Panc1 (cell line): Measurements from ENCODE around the gene SLFN11. TPM values are rescaled to one million over a fixed set of nuclear protein-coding genes. Genes with fewer than 3 reads are reported as not detected.

Experiments
- ATAC-seq: fragments of 200-7000 bp; cut with Tn5 transposase; 2 replicates; pipeline ENCODE4 v1.9.1; 2020; ENCODE audit warnings: mild to moderate bottlenecking, moderate library complexity
- BruUV-seq: library from RNA; stranded (reverse); fragments of 400-500 nt; replicated peaks from 2 replicates; lab custom pipeline; 2021; lab: Mats Ljungman, UMichigan
- CTCF ChIA-PET: fragments of 300-600 bp; sonication (Branson Sonifier 250); formaldehyde crosslinking; loops from one replicate; lab custom pipeline; 2022; ENCODE audit warnings: antibody characterized with exemption; lab: Charles Lee
- POLR2A ChIA-PET: fragments of 300-600 bp; sonication (Branson Sonifier 250); formaldehyde crosslinking; loops from one replicate; lab custom pipeline; 2022; ENCODE audit warnings: antibody characterized with exemption; lab: Charles Lee
- DNase-seq: peaks from one replicate; pipeline ENCODE4 v3.0.0-alpha.2; 2010; ENCODE audit warnings: low read depth, low spot score
- H3K27ac ChIP-seq: 2 replicates; pipeline ENCODE4 v1.5.1; 2011; ENCODE audit warnings: mild to moderate bottlenecking, low read length, inconsistent platforms
- H3K27me3 ChIP-seq: fragments of 200-500 bp; sonication (Bioruptor generic); 2 replicates; pipeline ENCODE4 v1.6.0; 2014; ENCODE audit warnings: low read length, inconsistent platforms; ENCODE audit not compliant: control insufficient read depth, insufficient read depth
- H3K36me3 ChIP-seq: fragments of 200-500 bp; sonication (Bioruptor generic); 2 replicates; pipeline ENCODE4 v1.5.1; 2014; ENCODE audit warnings: inconsistent platforms, mild to moderate bottlenecking, low read length, moderate library complexity; ENCODE audit not compliant: control insufficient read depth, insufficient read depth
- H3K4me1 ChIP-seq: 2 replicates; pipeline ENCODE4 v1.5.1; 2011; ENCODE audit warnings: inconsistent platforms, mild to moderate bottlenecking, low read length, moderate library complexity; ENCODE audit not compliant: control insufficient read depth, insufficient read depth
- H3K4me3 ChIP-seq, 2 experiments: 2 replicates each; pipeline ENCODE4 v1.5.1; 2011 to 2012; ENCODE audit warnings: low read depth in 2 of 2, low read length in 2 of 2, mild to moderate bottlenecking in 2 of 2, inconsistent platforms in 1 of 2, moderate library complexity in 1 of 2
- H3K9me3 ChIP-seq: fragments of 200-500 bp; sonication (Bioruptor generic); 2 replicates; pipeline ENCODE4 v1.5.1; 2014; ENCODE audit warnings: low read depth, mild to moderate bottlenecking, inconsistent platforms, low read length, moderate library complexity; ENCODE audit not compliant: control insufficient read depth, insufficient read depth
- POLR2AphosphoS5 ChIP-seq: IDR thresholded peaks from 2 replicates; pipeline ENCODE4 v1.6.1; 2012; ENCODE audit warnings: mild to moderate bottlenecking, low read depth, low read length, moderate library complexity
- SIN3A ChIP-seq: IDR thresholded peaks from 2 replicates; pipeline ENCODE4 v1.6.1; 2012; ENCODE audit warnings: low read depth, mild to moderate bottlenecking, low read length, moderate library complexity, borderline replicate concordance; ENCODE audit not compliant: insufficient read depth
- TCF7L2 ChIP-seq: IDR thresholded peaks from 2 replicates; pipeline ENCODE4 v1.6.1; 2011; ENCODE audit warnings: mild to moderate bottlenecking, low read depth, low read length, inconsistent platforms
- in situ Hi-C: cut with HindIII; loops from 2 replicates; pipeline ENCODE4 v1.10.0; 2016; ENCODE audit warnings: low sequenced_read_pairs, low pct_unique_long_range_greater_than_20kb
- intact Hi-C: fragments of 100-400 bp; cut with micrococcal nuclease; formaldehyde crosslinking; loops from one replicate; pipeline ENCODE4 v1.10.0; 2022; ENCODE audit not compliant: unreplicated experiment
- total RNA-seq: library from RNA; stranded (reverse); gene quantifications from one replicate; pipeline ENCODE4 v1.2.1, GENCODE V29; 2021; ENCODE audit not compliant: unreplicated experiment
- TF ChIP-seq, protein P1 (sequence below), 2 experiments: IDR thresholded peaks; 2 replicates each; pipeline ENCODE4 v1.6.1; 2011 to 2012; ENCODE audit warnings: low read depth in 2 of 2, control low read depth in 1 of 2, low read length in 1 of 2, mild to moderate bottlenecking in 1 of 2, moderate library complexity in 1 of 2; ENCODE audit not compliant: insufficient read depth in 1 of 2
- TF ChIP-seq, protein P2 (sequence below): fragments of 450-650 bp; IDR thresholded peaks from 2 replicates; pipeline ENCODE4 v1.5.1; 2017; ENCODE audit warnings: mild to moderate bottlenecking

Gene SLFN11
- total RNA-seq, 1 experiment from 2014 or later, result 45.0 TPM

DNA sequence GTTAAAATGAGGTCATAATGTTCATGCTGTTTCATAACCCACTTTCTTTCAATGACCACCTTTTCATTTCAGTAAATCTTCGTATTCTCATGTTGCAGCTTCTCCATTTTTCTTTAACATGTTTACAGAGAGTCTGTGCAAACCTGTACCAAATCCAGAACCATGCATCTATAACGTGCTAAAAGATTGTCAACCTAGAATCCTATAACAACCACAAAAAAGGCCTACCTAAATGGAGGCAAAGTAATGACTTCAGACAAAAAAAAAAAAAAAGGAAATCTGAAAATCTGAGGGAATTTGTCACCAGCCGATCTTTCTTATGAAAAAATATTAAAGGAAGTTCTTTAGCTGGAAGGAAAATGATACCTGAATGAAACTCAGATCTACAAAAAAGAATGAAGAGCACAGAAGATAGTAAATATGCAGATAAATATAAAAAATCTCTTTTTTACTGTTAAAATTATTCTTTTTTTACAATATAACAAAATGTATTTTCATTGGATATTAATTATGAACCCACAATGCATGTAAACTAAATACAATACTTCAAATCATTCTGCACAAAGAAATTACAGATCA lies 1.4 kb upstream of the SLFN11 start:
- no peaks in the 10 kb centered on the region for H3K27me3 ChIP-seq
- H3K4me3 ChIP-seq, result peak overlapping the region; percentile 61 to 84
- peaks cover 4% of the 10 kb centered on the region for H3K4me1 ChIP-seq
- intact Hi-C loops, result no loop called here
- in situ Hi-C loops, result no loop called here
- H3K9me3 ChIP-seq, result no peaks in the 10 kb centered on the region
- no TSS peak for BruUV-seq
- no peak for ATAC-seq
- ChIA-PET POLR2A (interaction anchor here (0.6 kb wide), 2 partner anchors 118 to 162 kb away, joined by 3 to 5 read pairs; no protein-coding TSS in a partner anchor), CTCF (no interaction called here)
- DNase-seq, result no peak
- peak overlapping the region; percentile 95 for H3K27ac ChIP-seq
- no peaks in the 10 kb centered on the region for H3K36me3 ChIP-seq
- TF ChIP-seq, protein P1, sequence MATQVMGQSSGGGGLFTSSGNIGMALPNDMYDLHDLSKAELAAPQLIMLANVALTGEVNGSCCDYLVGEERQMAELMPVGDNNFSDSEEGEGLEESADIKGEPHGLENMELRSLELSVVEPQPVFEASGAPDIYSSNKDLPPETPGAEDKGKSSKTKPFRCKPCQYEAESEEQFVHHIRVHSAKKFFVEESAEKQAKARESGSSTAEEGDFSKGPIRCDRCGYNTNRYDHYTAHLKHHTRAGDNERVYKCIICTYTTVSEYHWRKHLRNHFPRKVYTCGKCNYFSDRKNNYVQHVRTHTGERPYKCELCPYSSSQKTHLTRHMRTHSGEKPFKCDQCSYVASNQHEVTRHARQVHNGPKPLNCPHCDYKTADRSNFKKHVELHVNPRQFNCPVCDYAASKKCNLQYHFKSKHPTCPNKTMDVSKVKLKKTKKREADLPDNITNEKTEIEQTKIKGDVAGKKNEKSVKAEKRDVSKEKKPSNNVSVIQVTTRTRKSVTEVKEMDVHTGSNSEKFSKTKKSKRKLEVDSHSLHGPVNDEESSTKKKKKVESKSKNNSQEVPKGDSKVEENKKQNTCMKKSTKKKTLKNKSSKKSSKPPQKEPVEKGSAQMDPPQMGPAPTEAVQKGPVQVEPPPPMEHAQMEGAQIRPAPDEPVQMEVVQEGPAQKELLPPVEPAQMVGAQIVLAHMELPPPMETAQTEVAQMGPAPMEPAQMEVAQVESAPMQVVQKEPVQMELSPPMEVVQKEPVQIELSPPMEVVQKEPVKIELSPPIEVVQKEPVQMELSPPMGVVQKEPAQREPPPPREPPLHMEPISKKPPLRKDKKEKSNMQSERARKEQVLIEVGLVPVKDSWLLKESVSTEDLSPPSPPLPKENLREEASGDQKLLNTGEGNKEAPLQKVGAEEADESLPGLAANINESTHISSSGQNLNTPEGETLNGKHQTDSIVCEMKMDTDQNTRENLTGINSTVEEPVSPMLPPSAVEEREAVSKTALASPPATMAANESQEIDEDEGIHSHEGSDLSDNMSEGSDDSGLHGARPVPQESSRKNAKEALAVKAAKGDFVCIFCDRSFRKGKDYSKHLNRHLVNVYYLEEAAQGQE (IDR thresholded peaks at IDR 0.05; ENCODE audit: insufficient read depth in 1 of 2, low read depth in 2 of 2, low read length in 1 of 2), result no peak
- TF ChIP-seq SIN3A, result no peak
- TF ChIP-seq, protein P2, sequence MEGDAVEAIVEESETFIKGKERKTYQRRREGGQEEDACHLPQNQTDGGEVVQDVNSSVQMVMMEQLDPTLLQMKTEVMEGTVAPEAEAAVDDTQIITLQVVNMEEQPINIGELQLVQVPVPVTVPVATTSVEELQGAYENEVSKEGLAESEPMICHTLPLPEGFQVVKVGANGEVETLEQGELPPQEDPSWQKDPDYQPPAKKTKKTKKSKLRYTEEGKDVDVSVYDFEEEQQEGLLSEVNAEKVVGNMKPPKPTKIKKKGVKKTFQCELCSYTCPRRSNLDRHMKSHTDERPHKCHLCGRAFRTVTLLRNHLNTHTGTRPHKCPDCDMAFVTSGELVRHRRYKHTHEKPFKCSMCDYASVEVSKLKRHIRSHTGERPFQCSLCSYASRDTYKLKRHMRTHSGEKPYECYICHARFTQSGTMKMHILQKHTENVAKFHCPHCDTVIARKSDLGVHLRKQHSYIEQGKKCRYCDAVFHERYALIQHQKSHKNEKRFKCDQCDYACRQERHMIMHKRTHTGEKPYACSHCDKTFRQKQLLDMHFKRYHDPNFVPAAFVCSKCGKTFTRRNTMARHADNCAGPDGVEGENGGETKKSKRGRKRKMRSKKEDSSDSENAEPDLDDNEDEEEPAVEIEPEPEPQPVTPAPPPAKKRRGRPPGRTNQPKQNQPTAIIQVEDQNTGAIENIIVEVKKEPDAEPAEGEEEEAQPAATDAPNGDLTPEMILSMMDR, result no peak
- no peak for TF ChIP-seq POLR2AphosphoS5
- TF ChIP-seq TCF7L2, result no peak

DNA sequence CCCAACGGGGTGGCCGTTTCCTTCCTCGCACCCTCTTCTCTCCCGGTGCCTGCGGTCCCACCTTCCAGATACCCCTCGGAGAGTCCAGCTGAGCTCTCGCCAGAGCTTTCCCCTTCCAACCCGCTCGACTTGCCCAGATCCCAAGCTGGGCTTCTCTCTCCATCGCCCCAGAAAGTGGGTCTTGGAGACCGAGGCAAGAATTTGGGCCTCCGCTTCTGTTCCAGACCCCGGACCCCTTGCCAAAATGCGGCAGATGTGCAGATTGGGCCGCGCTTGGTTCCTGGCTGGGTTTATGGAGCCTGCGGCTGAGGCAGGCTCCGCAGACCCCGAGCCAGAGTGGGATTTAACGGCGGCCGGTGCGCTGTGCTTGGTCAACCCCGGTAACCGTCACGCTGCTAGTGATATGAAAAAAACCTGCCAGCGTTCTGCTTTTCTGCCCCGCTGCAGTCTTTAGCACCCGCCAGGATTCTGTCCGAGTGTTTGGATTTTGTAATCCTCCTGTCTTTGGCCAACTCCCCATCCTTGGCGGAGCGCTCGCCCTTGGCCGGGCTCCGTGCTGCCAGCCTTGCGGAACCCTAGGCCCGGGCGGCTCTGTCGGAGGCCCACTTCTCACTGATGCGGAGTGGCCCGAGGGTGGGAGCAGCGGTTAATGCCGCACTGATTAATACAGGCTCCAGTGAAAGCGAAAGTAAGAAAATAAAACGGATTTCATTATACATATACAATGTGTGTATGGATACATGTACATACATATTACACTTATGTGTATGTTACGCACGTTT lies 754 bp upstream of the SLFN11 start:
- BruUV-seq, result TSS peak; percentile 98
- peak overlapping the region; percentile 61 to 84 for H3K4me3 ChIP-seq
- H3K36me3 ChIP-seq, result no peaks in the 10 kb centered on the region
- in situ Hi-C loops, result no loop called here
- POLR2A ChIA-PET, result interaction anchor here (0.8 kb wide), 1 partner anchor 28 kb away, joined by 3 read pairs; no protein-coding TSS in a partner anchor
- no peaks in the 10 kb centered on the region for H3K9me3 ChIP-seq
- H3K27me3 ChIP-seq, result no peaks in the 10 kb centered on the region
- CTCF ChIA-PET, result no interaction called here
- ATAC-seq (peak; percentile 78), DNase-seq (no peak)
- peak overlapping the region; percentile 95 for H3K27ac ChIP-seq
- intact Hi-C loops, result no loop called here
- TF ChIP-seq POLR2AphosphoS5 (peak; percentile 37; the same call in 1 of the 2 replicates), SIN3A (no peak), TCF7L2 (0 out of 2 replicates have a peak, but pooled peaks have one; percentile 6)
- H3K4me1 ChIP-seq, result peaks cover 4% of the 10 kb centered on the region
